GM12875 (cell line): Measurements from ENCODE around the gene CYP26B1.

Experiments
- H3K4me3 ChIP-seq: one replicate; pipeline ENCODE4 v1.5.1; 2011; ENCODE audit warnings: low read depth, low read length, control low read depth
- TF ChIP-seq, protein P1 (sequence below): IDR thresholded peaks from 2 replicates; pipeline ENCODE4 v1.5.1; 2011; ENCODE audit warnings: low read depth, mild to moderate bottlenecking, control low read depth, inconsistent platforms, low read length, moderate library complexity, borderline replicate concordance; ENCODE audit not compliant: insufficient read depth

The CYP26B1 gene

DNA sequence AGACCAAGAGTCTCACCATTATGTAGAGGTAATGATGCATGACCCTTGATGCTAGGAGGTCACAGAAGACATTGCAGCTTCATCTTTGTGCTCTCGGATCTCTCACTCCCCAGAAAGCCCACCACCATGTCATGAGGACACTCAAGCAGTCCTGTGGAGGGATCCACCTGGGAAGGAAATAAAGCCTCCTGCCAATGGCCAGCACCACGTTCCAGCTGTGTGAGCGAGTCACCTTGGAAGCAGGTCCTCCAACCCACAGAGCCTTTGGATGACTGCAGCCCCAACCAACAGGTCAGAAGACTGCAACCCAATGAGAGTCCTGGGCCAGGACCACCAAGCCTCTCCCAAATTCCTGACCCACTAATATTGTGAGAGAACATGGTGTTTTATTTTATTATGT lies 38.4 kb downstream of the CYP26B1 start:
- TF ChIP-seq, protein P1, sequence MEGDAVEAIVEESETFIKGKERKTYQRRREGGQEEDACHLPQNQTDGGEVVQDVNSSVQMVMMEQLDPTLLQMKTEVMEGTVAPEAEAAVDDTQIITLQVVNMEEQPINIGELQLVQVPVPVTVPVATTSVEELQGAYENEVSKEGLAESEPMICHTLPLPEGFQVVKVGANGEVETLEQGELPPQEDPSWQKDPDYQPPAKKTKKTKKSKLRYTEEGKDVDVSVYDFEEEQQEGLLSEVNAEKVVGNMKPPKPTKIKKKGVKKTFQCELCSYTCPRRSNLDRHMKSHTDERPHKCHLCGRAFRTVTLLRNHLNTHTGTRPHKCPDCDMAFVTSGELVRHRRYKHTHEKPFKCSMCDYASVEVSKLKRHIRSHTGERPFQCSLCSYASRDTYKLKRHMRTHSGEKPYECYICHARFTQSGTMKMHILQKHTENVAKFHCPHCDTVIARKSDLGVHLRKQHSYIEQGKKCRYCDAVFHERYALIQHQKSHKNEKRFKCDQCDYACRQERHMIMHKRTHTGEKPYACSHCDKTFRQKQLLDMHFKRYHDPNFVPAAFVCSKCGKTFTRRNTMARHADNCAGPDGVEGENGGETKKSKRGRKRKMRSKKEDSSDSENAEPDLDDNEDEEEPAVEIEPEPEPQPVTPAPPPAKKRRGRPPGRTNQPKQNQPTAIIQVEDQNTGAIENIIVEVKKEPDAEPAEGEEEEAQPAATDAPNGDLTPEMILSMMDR = no peak
- no peak overlapping the region for H3K4me3 ChIP-seq

DNA sequence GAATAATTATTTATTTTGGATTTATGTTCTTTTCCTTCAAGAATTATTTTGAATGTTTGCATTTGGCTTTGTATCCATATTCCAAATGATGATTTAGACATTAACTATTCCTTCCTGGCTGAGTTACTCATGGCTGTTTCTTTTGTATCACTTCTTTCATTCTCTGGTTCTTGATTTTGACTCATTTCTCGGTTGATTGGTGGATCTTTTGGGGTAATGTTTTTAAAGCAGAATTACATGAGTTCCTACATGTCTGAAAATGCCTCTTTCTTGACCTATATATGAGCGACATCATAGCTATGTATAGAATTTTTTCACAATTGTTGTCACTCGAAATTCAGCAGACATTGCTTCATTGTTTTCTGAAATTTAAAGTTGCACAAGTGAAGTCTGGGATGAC lies 39.5 kb downstream of the CYP26B1 start:
- H3K4me3 ChIP-seq = no peak overlapping the region

DNA sequence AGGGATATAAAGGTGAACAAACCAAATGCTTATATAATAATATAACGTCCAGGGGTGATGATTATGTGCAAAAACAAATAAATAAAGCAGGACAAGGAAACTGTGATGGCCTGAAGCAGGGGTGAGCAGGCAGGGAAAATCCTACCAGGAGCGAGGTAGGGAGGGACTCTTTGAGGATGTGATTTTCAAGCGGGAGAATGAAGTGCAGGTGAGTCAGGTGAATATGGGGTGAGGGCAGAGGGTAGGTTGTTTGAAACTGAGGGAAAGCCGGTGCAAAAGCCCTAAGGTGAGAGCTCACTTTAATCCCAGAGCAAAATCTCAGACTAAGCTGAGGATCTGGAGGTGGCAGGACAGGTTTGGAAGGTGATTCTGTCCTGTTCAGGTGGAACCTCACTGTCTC lies 40.7 kb downstream of the CYP26B1 start:
- TF ChIP-seq, protein P1 = no peak
- no peak overlapping the region for H3K4me3 ChIP-seq

More for the DNA sequence above, 39.5 kb downstream of the CYP26B1 start:
- TF ChIP-seq, protein P1 = no peak

DNA sequence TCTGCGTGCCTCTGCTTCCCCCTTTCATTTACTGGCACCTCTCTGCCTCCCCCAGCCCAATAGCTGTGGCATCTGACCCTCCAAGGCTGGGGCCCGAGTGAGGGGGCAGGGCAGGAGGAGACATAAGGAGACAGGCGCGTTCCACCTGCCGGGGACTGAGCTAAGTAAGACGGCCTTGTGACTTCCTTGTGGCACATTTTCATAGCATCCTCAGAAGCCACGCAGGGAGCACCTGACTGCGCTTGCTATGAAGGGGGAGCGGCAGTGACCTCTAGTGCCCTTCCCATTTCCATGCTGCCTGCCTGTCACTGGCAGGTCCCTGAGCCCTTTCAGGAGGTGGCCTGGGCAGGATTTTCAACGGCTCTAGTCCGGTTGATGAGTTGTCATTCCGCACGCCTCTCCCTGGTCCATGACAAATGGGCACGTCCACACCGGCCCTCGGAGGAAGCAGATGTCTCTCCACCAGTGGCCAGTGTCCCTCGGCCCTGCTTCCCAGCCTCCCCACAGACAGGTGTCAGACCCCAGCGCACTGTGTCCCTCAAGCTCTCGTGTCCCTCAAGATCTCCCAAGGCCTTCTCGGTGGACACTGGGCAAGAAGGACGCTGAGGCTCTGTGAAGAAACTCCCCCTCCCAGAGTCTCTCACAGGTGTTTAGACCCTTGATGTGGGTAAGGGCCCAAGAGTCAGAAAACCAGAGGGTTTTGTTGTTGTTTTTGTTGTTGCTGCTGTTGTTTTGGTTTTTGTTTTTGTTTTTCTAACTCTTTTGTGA lies 42.7 kb downstream of the CYP26B1 start:
- TF ChIP-seq, protein P1 = no peak
- no peak overlapping the region for H3K4me3 ChIP-seq

DNA sequence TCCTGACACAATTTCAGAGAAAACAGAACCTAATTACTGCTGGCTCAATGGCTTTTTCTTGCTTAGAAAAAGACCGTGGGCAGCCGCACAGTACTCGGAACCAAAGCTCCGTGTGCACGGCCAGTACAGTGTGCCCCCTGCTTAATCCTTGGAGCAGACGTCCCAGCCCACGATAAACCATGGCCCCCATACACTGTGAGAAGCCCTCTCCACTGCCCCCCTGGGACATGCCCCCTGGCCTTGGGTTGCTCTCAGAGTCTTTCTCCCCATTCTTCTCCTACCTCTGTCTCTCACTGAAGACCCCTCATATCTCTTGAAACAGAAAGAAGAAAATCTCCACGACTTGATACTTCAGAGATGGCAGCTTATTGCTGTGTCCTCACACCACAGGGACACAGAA lies 44.0 kb downstream of the CYP26B1 start:
- TF ChIP-seq, protein P1 = no peak
- H3K4me3 ChIP-seq = no peak overlapping the region

DNA sequence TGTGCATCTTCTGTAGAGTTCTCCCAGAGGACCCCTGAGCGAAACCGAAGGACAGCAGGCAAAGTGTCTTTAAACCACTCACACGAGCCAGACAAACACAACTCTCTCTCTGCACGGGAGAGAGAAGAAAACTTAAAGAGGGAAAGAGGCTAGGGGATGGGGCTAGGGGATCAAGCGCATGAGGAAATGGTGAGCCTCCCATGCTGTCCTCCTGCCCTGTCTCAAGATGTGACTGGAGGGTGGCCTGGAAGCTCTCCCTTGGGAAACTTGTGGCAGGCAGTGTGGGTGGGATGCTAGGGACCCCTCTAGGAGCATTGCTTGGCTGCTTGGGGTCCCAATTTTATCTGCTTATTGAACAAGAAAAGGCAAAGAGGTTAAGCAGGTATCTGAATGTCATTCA lies 44.5 kb downstream of the CYP26B1 start:
- TF ChIP-seq, protein P1 = no peak
- H3K4me3 ChIP-seq = no peak overlapping the region

DNA sequence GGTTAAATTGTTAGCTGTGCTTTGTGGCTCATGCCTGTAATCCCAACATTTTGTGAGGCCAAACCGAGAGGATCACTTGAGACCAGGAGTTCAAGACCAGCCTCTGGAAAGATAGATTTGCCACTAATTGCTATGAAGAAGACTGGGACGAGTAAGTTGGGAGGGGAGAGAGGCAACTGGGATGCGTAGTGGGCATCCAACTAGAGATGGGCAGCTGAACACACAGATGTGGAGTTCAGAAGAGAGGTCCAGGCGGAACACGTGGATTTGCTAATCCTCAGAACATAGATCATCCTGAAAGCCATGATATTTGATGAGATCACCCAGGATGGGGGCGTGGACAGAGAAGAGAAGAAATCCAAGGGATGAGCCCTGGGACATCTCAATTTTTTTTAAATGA lies 48.7 kb downstream of the CYP26B1 start:
- TF ChIP-seq, protein P1 = no peak
- H3K4me3 ChIP-seq = no peak overlapping the region
